Heart left ventricle (tissue), 16 donors: ENCODE data around the gene TMEM266. TPM values are rescaled to one million over a fixed set of nuclear protein-coding genes. Genes with fewer than 3 reads are reported as not detected.

Source experiments
- ATAC-seq, 4 donors: fragments of 200-7000 bp; cut with Tn5 transposase; one replicate each; pipeline ENCODE4 v1.9.1; 2020 to 2022; ENCODE audit warnings: moderate library complexity in 4 of 4, mild to moderate bottlenecking in 3 of 4, moderate number of reproducible peaks in 1 of 4
- DNase-seq, 5 donors: peaks; one replicate each; pipeline ENCODE4 v3.0.0-alpha.2; 2020
- H3K27ac ChIP-seq, 12 donors: fragments of 200-600 bp; sonication (generic) in 4 of 12; one replicate each; pipeline versions ENCODE4 v1.5.0 to v1.8.0; 2016 to 2022; ENCODE audit warnings: mild to moderate bottlenecking in 2 of 12
- H3K27me3 ChIP-seq, 9 donors: fragments of 200-600 bp; sonication (generic) in 2 of 9; one replicate each; pipeline versions ENCODE4 v1.5.1 to v1.8.0; 2016 to 2022; ENCODE audit warnings: mild to moderate bottlenecking in 3 of 9
- H3K36me3 ChIP-seq, 9 donors: fragments of 200-600 bp; sonication (generic) in 2 of 9; one replicate each; pipeline versions ENCODE4 v1.5.0 to v1.8.0; 2018 to 2022; ENCODE audit warnings: mild to moderate bottlenecking in 2 of 9
- H3K4me1 ChIP-seq, 12 donors: fragments of 200-600 bp; sonication (generic) in 4 of 12; one replicate each; pipeline versions ENCODE4 v1.5.0 to v1.8.0; 2016 to 2022; ENCODE audit warnings: mild to moderate bottlenecking in 3 of 12
- H3K4me3 ChIP-seq, 12 donors: fragments of 200-600 bp; sonication (generic) in 4 of 12; one replicate each; pipeline versions ENCODE4 v1.5.0 to v1.8.0; 2017 to 2022; ENCODE audit warnings: mild to moderate bottlenecking in 9 of 12, moderate library complexity in 4 of 12
- H3K9me3 ChIP-seq, 12 donors: fragments of 200-600 bp; sonication (generic) in 4 of 12; one replicate each; pipeline versions ENCODE4 v1.5.0 to v1.8.0; 2016 to 2022; ENCODE audit warnings: mild to moderate bottlenecking in 1 of 12
- POLR2A ChIP-seq, 2 donors: fragments of 450-650 bp; IDR thresholded peaks; one replicate each; pipeline ENCODE4 v1.6.1; 2017; ENCODE audit warnings: antibody characterized with exemption in 2 of 2, mild to moderate bottlenecking in 2 of 2, moderate library complexity in 2 of 2
- WGBS, 4 donors: extraction: QIAGEN DNeasy Blood & Tissue Kit in 2 of 4; methylation state at CpG; one replicate each; pipeline versions ENCODE4 v1.1.5 to v1.1.7; 2013 to 2018; 5-methylcytosine and 5-hydroxymethylcytosine counted together
- intact Hi-C, 10 donors: fragments of 100-400 bp; cut with DNase I; formaldehyde crosslinking; loops; one replicate each; pipeline versions ENCODE4 v1.11.1 to v1.14.2; 2022
- polyA plus RNA-seq, 2 donors: library from polyadenylated mRNA; stranded (reverse); fragments of 200-250 nt; gene quantifications; one replicate each; pipeline ENCODE4 v1.2.3, GENCODE V29; 2013
- total RNA-seq, 9 donors: library from RNA; depleted of rRNA in 2 of 9; stranded (reverse); fragments of >200 nt in 2 of 9; fragmentation: NEBNext Ultra II Directional in 3 of 9; extraction: Animal tissue kit (Norgen Biotek cat#: 25700) in 3 of 9; gene quantifications; one replicate each; pipeline versions ENCODE4 v1.1.0 to v1.2.4, GENCODE V29; 2016 to 2023
- TF ChIP-seq, protein P1 (sequence below), 12 donors: fragments of 200-600 bp; sonication (generic) in 4 of 12; IDR thresholded peaks; one replicate each; pipeline versions ENCODE4 v1.5.0 to v1.8.0; 2018 to 2022; ENCODE audit warnings: antibody characterized with exemption in 12 of 12, mild to moderate bottlenecking in 5 of 12
- donor health status: ischemic (EF 13 %, LVEDD 7.1; RV severe dilation, severe dysfunction).
- donor health status: healthy with polysubstance abuse.
- donor health status: DM: no; HTN: yes; CAD: no.
- donor health status: DM: no; HTN: no; CAD: no.
- donor health status: ischemic (EF 25% LVEDD 6.9; RV normal size, moderate dysfunction).
- donor health status: ischemic (EF 25% LVEDD 5.7; RV mildly dilated, moderate dysfunction).
- donor health status: healthy.
- donor health status: DM: yes; HTN: yes; CAD: no.
- donor health status: ischemic (EF 35%, LVEDD 5.7; RV mildly dilated, moderate dysfunction).
- donor health status: nonischemic (EF 11% LVEDD 7.7; RV severe dilation, severe dysfunction).
- donor health status: DM: yes; HTN: yes; CAD: no.
- donor health status: PGD.
- donor health status: ischemic (EF 29% LVEDD 5.4; RV normal size, mild dysfunction).
- donor health status: nonischemic (EF 23%, LVEDD 6.1; RV moderate dilation, normal function).

TMEM266 gene
- total and polyA plus RNA-seq, 11 donors, result 0.03 to 0.38 (median 0.28) TPM; not detected in 6

GRCh38 chr15:76204109-76204845 lies 144.5 kb downstream of the TMEM266 start:
- H3K4me1 ChIP-seq, result peaks cover 0 to 18% (median 10%) of the 10 kb centered on the region in 12 donors
- no peak overlapping the region for H3K27ac ChIP-seq
- TF ChIP-seq, protein P1, sequence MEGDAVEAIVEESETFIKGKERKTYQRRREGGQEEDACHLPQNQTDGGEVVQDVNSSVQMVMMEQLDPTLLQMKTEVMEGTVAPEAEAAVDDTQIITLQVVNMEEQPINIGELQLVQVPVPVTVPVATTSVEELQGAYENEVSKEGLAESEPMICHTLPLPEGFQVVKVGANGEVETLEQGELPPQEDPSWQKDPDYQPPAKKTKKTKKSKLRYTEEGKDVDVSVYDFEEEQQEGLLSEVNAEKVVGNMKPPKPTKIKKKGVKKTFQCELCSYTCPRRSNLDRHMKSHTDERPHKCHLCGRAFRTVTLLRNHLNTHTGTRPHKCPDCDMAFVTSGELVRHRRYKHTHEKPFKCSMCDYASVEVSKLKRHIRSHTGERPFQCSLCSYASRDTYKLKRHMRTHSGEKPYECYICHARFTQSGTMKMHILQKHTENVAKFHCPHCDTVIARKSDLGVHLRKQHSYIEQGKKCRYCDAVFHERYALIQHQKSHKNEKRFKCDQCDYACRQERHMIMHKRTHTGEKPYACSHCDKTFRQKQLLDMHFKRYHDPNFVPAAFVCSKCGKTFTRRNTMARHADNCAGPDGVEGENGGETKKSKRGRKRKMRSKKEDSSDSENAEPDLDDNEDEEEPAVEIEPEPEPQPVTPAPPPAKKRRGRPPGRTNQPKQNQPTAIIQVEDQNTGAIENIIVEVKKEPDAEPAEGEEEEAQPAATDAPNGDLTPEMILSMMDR (IDR thresholded peaks at IDR 0.05), result no peak
- TF ChIP-seq POLR2A (IDR thresholded peaks at IDR 0.05), result no peak
- 84% methylated on average over 9 to 18 of the region's 18 CpGs for WGBS, 4 donors
- intact Hi-C loops, result no loop called here
- ATAC-seq (no peak), DNase-seq (no peak)
- H3K9me3 ChIP-seq, result no peaks in the 10 kb centered on the region
- no peaks in the 10 kb centered on the region for H3K27me3 ChIP-seq
- peaks cover 0 to 8% (median 0%) of the 10 kb centered on the region in 9 donors for H3K36me3 ChIP-seq
- no peak overlapping the region for H3K4me3 ChIP-seq

DNA sequence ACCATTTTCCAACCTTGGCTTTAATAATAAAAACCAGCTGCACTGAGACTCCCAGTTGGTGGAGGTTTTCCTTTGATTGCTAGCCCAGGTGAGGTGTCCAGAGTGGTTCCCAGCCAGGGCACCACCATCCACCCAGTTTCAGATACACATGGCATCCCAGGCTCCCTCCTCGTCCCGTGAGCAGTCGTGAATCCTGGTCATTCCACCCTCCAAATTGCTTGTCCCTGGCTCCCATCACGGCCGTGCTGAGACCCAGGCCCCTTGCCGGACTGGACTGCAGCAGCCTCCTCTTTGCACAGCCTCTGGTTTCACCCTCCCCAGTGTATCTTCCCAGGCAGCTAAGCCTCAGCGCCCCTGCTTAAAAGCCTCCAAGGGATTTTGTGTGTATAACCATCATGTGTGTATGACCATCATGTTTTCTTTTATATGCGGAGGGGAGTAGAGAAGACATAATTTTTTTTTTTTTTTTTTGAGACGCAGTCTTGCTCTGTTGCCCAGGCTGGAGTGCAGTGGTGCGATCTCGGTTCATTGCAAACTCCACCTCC lies 145.2 kb downstream of the TMEM266 start:
- Histone ChIP-seq H3K36me3 (peaks cover 0 to 13% (median 2%) of the 10 kb centered on the region in 9 donors), H3K4me3 (no peak overlapping the region), H3K27ac (no peak overlapping the region), H3K27me3 (no peaks in the 10 kb centered on the region), H3K9me3 (no peaks in the 10 kb centered on the region), H3K4me1 (peaks cover 0 to 15% (median 7%) of the 10 kb centered on the region in 12 donors)
- ATAC-seq (no peak), DNase-seq (no peak)
- intact Hi-C loops, result no loop called here
- 88 to 95% (median 93%) methylated on average over 11 of the region's 11 CpGs for WGBS, 4 donors
- TF ChIP-seq, protein P1 (IDR thresholded peaks at IDR 0.05), result no peak
- TF ChIP-seq POLR2A (IDR thresholded peaks at IDR 0.05), result no peak

DNA sequence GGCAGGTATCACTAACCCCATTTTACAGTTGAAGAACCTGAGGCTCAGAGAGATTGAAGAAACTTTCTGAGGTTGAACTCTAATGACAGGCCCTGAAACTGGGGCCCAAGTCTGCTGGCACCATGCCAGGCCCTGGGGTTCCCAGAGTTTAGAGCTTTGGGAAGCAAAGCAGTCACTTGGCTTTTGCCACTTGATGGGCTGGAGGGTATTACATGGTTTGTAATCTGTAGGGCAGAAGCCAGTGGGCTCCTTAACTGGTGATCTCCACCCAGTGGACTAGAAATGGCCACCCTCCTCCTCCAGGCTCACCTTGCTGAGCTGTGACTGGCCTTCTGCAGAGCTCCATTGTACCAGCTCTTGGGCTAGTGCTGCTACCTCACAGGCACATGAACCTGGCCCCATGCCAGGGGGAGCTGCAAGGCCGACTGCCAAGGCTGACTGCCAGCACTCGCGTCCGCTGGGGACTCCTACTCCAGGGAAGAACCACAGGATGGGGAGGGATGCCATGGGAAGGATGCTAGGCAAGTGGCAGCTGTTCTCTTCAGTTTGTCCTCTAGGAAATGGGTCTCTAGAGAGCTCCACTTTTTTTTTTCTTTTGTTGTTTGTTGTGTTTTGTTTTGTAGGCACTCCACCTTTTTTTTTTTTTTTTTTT lies 146.7 kb downstream of the TMEM266 start:
- peak; percentile 86 to 93 (median 87) for DNase-seq
- Histone ChIP-seq H3K27ac (no peak overlapping the region), H3K36me3 (peaks cover 0 to 24% (median 15%) of the 10 kb centered on the region in 9 donors), H3K4me3 (no peak overlapping the region), H3K4me1 (peaks cover 0 to 15% (median 7%) of the 10 kb centered on the region in 12 donors), H3K27me3 (no peaks in the 10 kb centered on the region), H3K9me3 (no peaks in the 10 kb centered on the region)
- intact Hi-C loops, result no loop called here
- 15 to 43% (median 29%) methylated on average over 4 of the region's 4 CpGs for WGBS, 4 donors
- TF ChIP-seq, protein P1 (IDR thresholded peaks at IDR 0.05), result no peak
- TF ChIP-seq POLR2A (IDR thresholded peaks at IDR 0.05), result no peak
- ATAC-seq, result peak; percentile 70 to 91 (median 82)
